Measurements from ENCODE around the gene CCDC74B. TPM values are rescaled to one million over a fixed set of nuclear protein-coding genes. Genes with fewer than 3 reads are reported as not detected.

The CCDC74B gene
- polyA plus RNA-seq, 3 donors = not detected

Small RNA genes within 50 kb of the gene (small RNA-seq; reads per million reads assigned to genes)
- gene RNU6-1049P (ENCODE audit: insufficient read length, low read depth) = not detected

Other genes with a start within 250 kb of the CCDC74B start
- gene RAB6C, start 165.4 kb downstream of the CCDC74B start, polyA plus RNA-seq = not detected
- gene POTEF, start 15.9 kb downstream of the CCDC74B start, polyA plus RNA-seq = not detected
- gene SMPD4, start 36.5 kb upstream of the CCDC74B start, polyA plus RNA-seq = 10 to 100 TPM; 10.5 to 34.6 (median 14.2) TPM
- gene MZT2B, start 37.1 kb upstream of the CCDC74B start, polyA plus RNA-seq = 10 to 100 TPM; 28.8 to 66.8 (median 64.9) TPM
- not detected for gene TUBA3E, start 53.3 kb upstream of the CCDC74B start, polyA plus RNA-seq
- gene IMP4, start 197.8 kb upstream of the CCDC74B start, polyA plus RNA-seq = 10 to 100 TPM; 57.6 to 81.2 (median 58.5) TPM
- 100 to 1,000 TPM in 2 of 3 donors, 10 to 100 TPM in 1; 72.2 to 365 (median 102) TPM for gene PTPN18, start 210.9 kb upstream of the CCDC74B start, polyA plus RNA-seq